Kidney (tissue), 14 donors: Measurements from ENCODE around the gene BRIP1. TPM values are rescaled to one million over a fixed set of nuclear protein-coding genes. Genes with fewer than 3 reads are reported as not detected.

Experiments
- DNase-seq, 5 donors: peaks; one replicate each; pipeline ENCODE4 v3.0.0-alpha.2; 2013 to 2020
- FAIRE-seq: peaks from 2 replicates; lab custom pipeline; 2012; peaks lifted over from hg19 to GRCh38; lab: Jason Lieb, UNC
- H3K27ac ChIP-seq, 2 donors: one replicate each; pipeline ENCODE4 v1.7.0; 2013; ENCODE audit warnings: low read depth in 2 of 2, low read length in 2 of 2, inconsistent platforms in 1 of 2
- H3K27me3 ChIP-seq: one replicate; pipeline ENCODE4 v1.7.1; 2013; ENCODE audit warnings: low read length, inconsistent platforms; ENCODE audit not compliant: control insufficient read depth, insufficient read depth
- H3K36me3 ChIP-seq, 3 donors: one replicate each; pipeline versions ENCODE4 v1.7.0 to v1.7.1; 2013; ENCODE audit warnings: low read length in 3 of 3, control low read depth in 1 of 3, inconsistent platforms in 1 of 3; ENCODE audit not compliant: insufficient read depth in 3 of 3, control insufficient read depth in 2 of 3
- H3K4me1 ChIP-seq, 3 donors: one replicate each; pipeline versions ENCODE4 v1.7.0 to v1.7.1; 2013; ENCODE audit warnings: low read length in 3 of 3, inconsistent platforms in 1 of 3, low read depth in 1 of 3; ENCODE audit not compliant: control insufficient read depth in 2 of 3, insufficient read depth in 2 of 3
- H3K4me3 ChIP-seq, 3 donors: one replicate each; pipeline versions ENCODE4 v1.7.0 to v1.8.1; 2013; ENCODE audit warnings: low read length in 3 of 3, control low read depth in 1 of 3, inconsistent platforms in 1 of 3
- H3K9ac ChIP-seq, 3 donors: one replicate each; pipeline versions ENCODE4 v1.7.0 to v1.7.1; 2013; ENCODE audit warnings: low read length in 3 of 3, control low read depth in 1 of 3, inconsistent platforms in 1 of 3
- H3K9me3 ChIP-seq, 3 donors: one replicate each; pipeline versions ENCODE4 v1.7.0 to v1.7.1; 2013; ENCODE audit warnings: low read length in 3 of 3, control low read depth in 1 of 3, inconsistent platforms in 1 of 3; ENCODE audit not compliant: control insufficient read depth in 2 of 3, insufficient read depth in 1 of 3
- intact Hi-C: fragments of 100-400 bp; cut with DNase I; formaldehyde crosslinking; loops from one replicate; pipeline ENCODE4 v1.11.1; 2022
- polyA plus RNA-seq: library from polyadenylated mRNA; stranded (reverse); fragments of 350-450 nt; fragmentation: Illumina TruSeq; extraction: RNeasy Lipid Tissue Mini Kit (QIAGEN cat#74804); gene quantifications from one replicate; pipeline ENCODE4 v1.2.3, GENCODE V29; 2014; ENCODE audit warnings: low read depth, low replicate concordance; ENCODE audit not compliant: insufficient read depth
- total RNA-seq: library from RNA; stranded (reverse); fragmentation: NEBNext Ultra II Directional; extraction: Animal tissue kit (Norgen Biotek cat#: 25700); gene quantifications from one replicate; pipeline ENCODE4 v1.2.1, GENCODE V29; 2021
- TF ChIP-seq, protein P1 (sequence below): IDR thresholded peaks from 3 replicates; pipeline ENCODE4 v1.5.1; 2012; ENCODE audit warnings: mild to moderate bottlenecking, moderate library complexity, borderline replicate concordance; ENCODE audit not compliant: insufficient read depth; ENCODE audit errors: extremely low read depth
- donor health status: control.
- donor health status: control.
- donor health status: control.
- donor health status: control.
- donor health status: control.
- donor health status: DM: yes; HTN: yes; CAD: no.
- donor health status: Normal renal cell carcinoma (clear cell type).

Gene BRIP1
- total and polyA plus RNA-seq, 2 donors from 2014 or later: 0.54 TPM; not detected in 1

DNA sequence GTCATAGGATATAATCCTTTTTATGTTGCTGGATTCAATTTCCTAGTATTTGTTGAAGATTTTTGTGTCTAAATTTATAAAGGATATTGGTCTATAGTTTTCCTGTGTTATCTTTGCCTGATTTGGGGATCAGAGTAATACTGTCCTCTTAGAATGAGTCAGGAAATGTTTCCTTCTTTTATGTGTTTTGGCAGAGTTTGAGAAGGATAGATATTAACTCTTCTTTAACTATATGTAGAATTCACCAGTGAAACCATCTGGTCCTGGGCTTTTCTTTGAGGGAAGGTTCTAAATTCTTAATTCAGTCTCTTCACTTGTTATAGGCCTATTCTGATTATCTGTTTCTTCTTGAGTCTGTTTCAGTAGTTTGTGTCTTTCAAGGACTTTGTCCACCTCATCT, 206.0 kb downstream of the BRIP1 start:
- Histone ChIP-seq H3K4me1 (no peaks in the 10 kb centered on the region), H3K36me3 (no peaks in the 10 kb centered on the region), H3K27ac (no peak overlapping the region), H3K9ac (no peak overlapping the region), H3K4me3 (no peak overlapping the region), H3K9me3 (peaks cover 0 to 5% (median 4%) of the 10 kb centered on the region in 3 donors), H3K27me3 (no peaks in the 10 kb centered on the region)
- no peak for DNase-seq
- FAIRE-seq: no peak
- TF ChIP-seq, protein P1, sequence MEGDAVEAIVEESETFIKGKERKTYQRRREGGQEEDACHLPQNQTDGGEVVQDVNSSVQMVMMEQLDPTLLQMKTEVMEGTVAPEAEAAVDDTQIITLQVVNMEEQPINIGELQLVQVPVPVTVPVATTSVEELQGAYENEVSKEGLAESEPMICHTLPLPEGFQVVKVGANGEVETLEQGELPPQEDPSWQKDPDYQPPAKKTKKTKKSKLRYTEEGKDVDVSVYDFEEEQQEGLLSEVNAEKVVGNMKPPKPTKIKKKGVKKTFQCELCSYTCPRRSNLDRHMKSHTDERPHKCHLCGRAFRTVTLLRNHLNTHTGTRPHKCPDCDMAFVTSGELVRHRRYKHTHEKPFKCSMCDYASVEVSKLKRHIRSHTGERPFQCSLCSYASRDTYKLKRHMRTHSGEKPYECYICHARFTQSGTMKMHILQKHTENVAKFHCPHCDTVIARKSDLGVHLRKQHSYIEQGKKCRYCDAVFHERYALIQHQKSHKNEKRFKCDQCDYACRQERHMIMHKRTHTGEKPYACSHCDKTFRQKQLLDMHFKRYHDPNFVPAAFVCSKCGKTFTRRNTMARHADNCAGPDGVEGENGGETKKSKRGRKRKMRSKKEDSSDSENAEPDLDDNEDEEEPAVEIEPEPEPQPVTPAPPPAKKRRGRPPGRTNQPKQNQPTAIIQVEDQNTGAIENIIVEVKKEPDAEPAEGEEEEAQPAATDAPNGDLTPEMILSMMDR: no peak
- intact Hi-C loops: no loop called here

DNA sequence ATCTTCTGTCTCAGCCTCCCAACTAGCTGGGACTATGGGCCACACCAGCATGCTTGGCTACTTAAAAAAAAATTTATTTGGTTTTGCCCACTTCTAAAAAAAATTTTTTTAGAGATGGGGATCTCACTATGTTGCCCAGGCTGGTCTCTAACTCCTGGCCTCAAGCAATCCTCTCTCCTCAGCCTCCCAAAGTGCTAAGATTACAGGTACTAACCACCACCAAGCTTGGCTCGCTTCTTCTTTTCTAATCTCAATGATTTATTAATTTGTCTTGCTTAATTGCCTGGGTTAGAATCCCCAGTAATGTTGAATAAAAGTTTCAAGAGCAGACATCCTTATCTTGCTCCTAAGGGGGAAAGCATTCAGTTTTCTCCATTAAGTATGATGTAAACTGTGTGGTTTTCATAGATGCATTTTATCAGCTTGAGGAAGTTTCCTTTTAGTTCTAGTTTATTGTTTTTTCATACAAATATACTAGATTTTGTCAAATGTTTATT, 206.6 kb downstream of the BRIP1 start:
- Histone ChIP-seq H3K27ac (no peak overlapping the region), H3K36me3 (no peaks in the 10 kb centered on the region), H3K9me3 (peaks cover 0 to 5% (median 5%) of the 10 kb centered on the region in 3 donors), H3K9ac (no peak overlapping the region), H3K4me1 (no peaks in the 10 kb centered on the region), H3K27me3 (no peaks in the 10 kb centered on the region), H3K4me3 (no peak overlapping the region)
- FAIRE-seq: no peak
- DNase-seq: no peak
- intact Hi-C loops: no loop called here
- TF ChIP-seq, protein P1: no peak

DNA sequence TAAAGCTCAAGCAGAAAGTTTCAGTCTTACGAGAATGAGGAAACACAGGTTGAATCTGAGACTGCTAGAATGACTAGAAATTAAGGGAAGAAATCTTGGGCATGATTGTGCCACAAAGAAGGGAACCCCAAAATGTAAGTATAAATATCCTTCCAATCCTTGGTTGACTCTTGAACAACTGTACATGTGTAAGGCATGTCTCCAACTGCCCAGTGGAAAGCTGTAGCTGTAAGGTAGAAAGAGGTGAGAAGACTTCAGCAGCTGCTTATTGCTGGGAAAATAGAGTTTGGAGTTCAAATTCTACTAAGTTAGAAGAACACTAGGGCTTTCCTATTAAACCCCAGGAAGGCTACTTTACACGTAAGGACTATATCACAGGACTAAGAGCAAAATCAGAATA, 212.6 kb downstream of the BRIP1 start:
- intact Hi-C loops: no loop called here
- TF ChIP-seq, protein P1: no peak
- H3K27ac ChIP-seq: no peak overlapping the region
- H3K9me3 ChIP-seq: peaks cover 0 to 18% (median 8%) of the 10 kb centered on the region in 3 donors
- DNase-seq: no peak
- no peaks in the 10 kb centered on the region for H3K4me1 ChIP-seq
- no peaks in the 10 kb centered on the region for H3K36me3 ChIP-seq
- H3K27me3 ChIP-seq: no peaks in the 10 kb centered on the region
- H3K9ac ChIP-seq: no peak overlapping the region
- H3K4me3 ChIP-seq: no peak overlapping the region
- FAIRE-seq: no peak

DNA sequence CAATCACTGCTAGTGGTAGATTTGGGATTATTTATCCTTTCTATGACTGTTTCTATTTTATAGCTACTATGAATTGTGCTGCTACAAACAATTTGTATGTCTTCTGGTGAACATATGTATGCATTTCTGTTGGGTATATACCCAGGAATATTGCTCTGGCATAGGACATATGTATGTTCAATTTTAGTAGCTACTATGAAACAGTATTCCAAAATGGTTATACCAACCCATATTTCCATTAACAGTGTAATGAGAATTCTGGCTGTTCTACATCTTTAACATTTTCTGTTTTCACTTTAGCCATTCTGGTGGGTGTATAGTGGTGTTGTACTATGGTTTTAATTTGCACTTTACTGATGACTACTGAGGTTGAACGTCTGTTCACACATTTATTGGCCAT, 214.7 kb downstream of the BRIP1 start:
- DNase-seq (no peak), FAIRE-seq (no peak)
- H3K27me3 ChIP-seq: no peaks in the 10 kb centered on the region
- H3K9me3 ChIP-seq: peaks cover 0 to 16% (median 5%) of the 10 kb centered on the region in 3 donors
- intact Hi-C loops: no loop called here
- TF ChIP-seq, protein P1: no peak
- no peak overlapping the region for H3K27ac ChIP-seq
- H3K4me3 ChIP-seq: no peak overlapping the region
- H3K36me3 ChIP-seq: no peaks in the 10 kb centered on the region
- H3K4me1 ChIP-seq: no peaks in the 10 kb centered on the region
- H3K9ac ChIP-seq: no peak overlapping the region
